DOHH2 (cell line): ENCODE results near the gene VSIG2.

Experiments used
- H3F3A ChIP-seq: fragments of 200-600 bp; sonication (generic), shearing (Covaris generic); 2 replicates; pipeline ENCODE4 v1.6.0; 2016; ENCODE audit warnings: antibody characterized with exemption, mild to moderate bottlenecking; ENCODE audit not compliant: control insufficient read depth, insufficient read depth
- H3K27ac ChIP-seq: fragments of 200-600 bp; sonication (generic); 2 replicates; pipeline ENCODE4 v1.5.1; 2014; ENCODE audit warnings: low read depth, mild to moderate bottlenecking, low read length, moderate library complexity
- H3K27me3 ChIP-seq: fragments of 200-600 bp; sonication (generic); 2 replicates; pipeline ENCODE4 v1.6.1; 2014; ENCODE audit warnings: mild to moderate bottlenecking, low read length, mixed read lengths; ENCODE audit not compliant: control insufficient read depth
- H3K36me3 ChIP-seq: fragments of 200-600 bp; sonication (generic); 2 replicates; pipeline ENCODE4 v1.6.1; 2014; ENCODE audit warnings: mild to moderate bottlenecking, low read length, moderate library complexity, mixed read lengths; ENCODE audit not compliant: control insufficient read depth
- H3K4me1 ChIP-seq: fragments of 200-600 bp; sonication (generic); 2 replicates; pipeline ENCODE4 v1.6.1; 2014; ENCODE audit warnings: mild to moderate bottlenecking, low read length, mixed read lengths; ENCODE audit not compliant: control insufficient read depth
- H3K4me2 ChIP-seq: fragments of 200-600 bp; sonication (generic); 2 replicates; pipeline ENCODE4 v1.6.0; 2014; ENCODE audit warnings: mild to moderate bottlenecking, low read length, moderate library complexity
- H3K4me3 ChIP-seq: fragments of 200-600 bp; sonication (generic); 2 replicates; pipeline ENCODE4 v1.5.1; 2014; ENCODE audit warnings: mild to moderate bottlenecking, low read length, mixed read lengths
- H3K79me2 ChIP-seq: fragments of 200-600 bp; sonication (generic); 2 replicates; pipeline ENCODE4 v1.6.1; 2014; ENCODE audit warnings: mild to moderate bottlenecking, low read length, mixed read lengths; ENCODE audit not compliant: control insufficient read depth
- H3K9me2 ChIP-seq: fragments of 200-600 bp; sonication (generic); replicated peaks from 2 replicates; pipeline ENCODE4 v1.6.1; 2014; ENCODE audit warnings: mild to moderate bottlenecking, low read length, mixed read lengths; ENCODE audit not compliant: control insufficient read depth
- H3K9me3 ChIP-seq: fragments of 200-600 bp; sonication (generic); 2 replicates; pipeline ENCODE4 v1.6.1; 2014; ENCODE audit warnings: antibody characterized with exemption, low read length, mixed read lengths; ENCODE audit not compliant: control insufficient read depth, insufficient read depth
- H4K20me1 ChIP-seq: fragments of 200-600 bp; sonication (generic); 2 replicates; pipeline ENCODE4 v1.6.0; 2014; ENCODE audit warnings: low read depth, mild to moderate bottlenecking, antibody characterized with exemption, low read length, moderate library complexity; ENCODE audit not compliant: control insufficient read depth, insufficient read depth
- EZH2phosphoT487 ChIP-seq: fragments of 200-600 bp; sonication (generic); IDR thresholded peaks from 2 replicates; pipeline ENCODE4 v1.6.1; 2017; ENCODE audit warnings: borderline replicate concordance, mild to moderate bottlenecking, antibody characterized with exemption, low read length, moderate library complexity, mixed read lengths
- TF ChIP-seq, protein P1 (sequence below): fragments of 200-600 bp; sonication (generic); IDR thresholded peaks from one replicate; pipeline ENCODE4 v1.5.1; 2014; ENCODE audit warnings: antibody characterized with exemption, mild to moderate bottlenecking, low read depth, low read length; ENCODE audit not compliant: poor library complexity, severe bottlenecking

Gene VSIG2

GRCh38 chr11:124756033-124756752 is 4.1 kb upstream of the VSIG2 start:
- H3K4me1 ChIP-seq: peaks cover 40% of the 10 kb centered on the region
- H4K20me1 ChIP-seq: no peaks in the 10 kb centered on the region
- no peaks in the 10 kb centered on the region for H3K9me3 ChIP-seq
- H3K9me2 ChIP-seq: no peaks in the 10 kb centered on the region
- no peak for TF ChIP-seq EZH2phosphoT487
- TF ChIP-seq, protein P1, sequence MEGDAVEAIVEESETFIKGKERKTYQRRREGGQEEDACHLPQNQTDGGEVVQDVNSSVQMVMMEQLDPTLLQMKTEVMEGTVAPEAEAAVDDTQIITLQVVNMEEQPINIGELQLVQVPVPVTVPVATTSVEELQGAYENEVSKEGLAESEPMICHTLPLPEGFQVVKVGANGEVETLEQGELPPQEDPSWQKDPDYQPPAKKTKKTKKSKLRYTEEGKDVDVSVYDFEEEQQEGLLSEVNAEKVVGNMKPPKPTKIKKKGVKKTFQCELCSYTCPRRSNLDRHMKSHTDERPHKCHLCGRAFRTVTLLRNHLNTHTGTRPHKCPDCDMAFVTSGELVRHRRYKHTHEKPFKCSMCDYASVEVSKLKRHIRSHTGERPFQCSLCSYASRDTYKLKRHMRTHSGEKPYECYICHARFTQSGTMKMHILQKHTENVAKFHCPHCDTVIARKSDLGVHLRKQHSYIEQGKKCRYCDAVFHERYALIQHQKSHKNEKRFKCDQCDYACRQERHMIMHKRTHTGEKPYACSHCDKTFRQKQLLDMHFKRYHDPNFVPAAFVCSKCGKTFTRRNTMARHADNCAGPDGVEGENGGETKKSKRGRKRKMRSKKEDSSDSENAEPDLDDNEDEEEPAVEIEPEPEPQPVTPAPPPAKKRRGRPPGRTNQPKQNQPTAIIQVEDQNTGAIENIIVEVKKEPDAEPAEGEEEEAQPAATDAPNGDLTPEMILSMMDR: no peak
- no peak overlapping the region for H3K27ac ChIP-seq
- no peaks in the 10 kb centered on the region for H3K36me3 ChIP-seq
- no peak overlapping the region for H3K4me3 ChIP-seq
- no peak overlapping the region for H3K4me2 ChIP-seq
- peaks cover 39% of the 10 kb centered on the region for H3K27me3 ChIP-seq
- H3K79me2 ChIP-seq: no peaks in the 10 kb centered on the region
- no peaks in the 10 kb centered on the region; the same call in 1 of the 2 replicates for H3F3A ChIP-seq

- no peak overlapping the region for H3K4me3 ChIP-seq
- H3K79me2 ChIP-seq: no peaks in the 10 kb centered on the region
- peaks cover 2% of the 10 kb centered on the region; the same call in 1 of the 2 replicates for H3F3A ChIP-seq
- no peak overlapping the region for H3K27ac ChIP-seq
- peaks cover 25% of the 10 kb centered on the region for H3K27me3 ChIP-seq
- H3K4me2 ChIP-seq: no peak overlapping the region
- TF ChIP-seq EZH2phosphoT487: no peak
- TF ChIP-seq, protein P1: no peak
- no peaks in the 10 kb centered on the region for H3K36me3 ChIP-seq
- peaks cover 25% of the 10 kb centered on the region for H3K4me1 ChIP-seq
- no peaks in the 10 kb centered on the region for H4K20me1 ChIP-seq
- H3K9me3 ChIP-seq: no peaks in the 10 kb centered on the region
- no peaks in the 10 kb centered on the region for H3K9me2 ChIP-seq
Measured at GRCh38 chr11:124754710-124755109, 2.7 kb upstream of the VSIG2 start.

- Histone ChIP-seq H3K79me2 (no peaks in the 10 kb centered on the region), H3K9me2 (no peaks in the 10 kb centered on the region), H4K20me1 (no peaks in the 10 kb centered on the region), H3K9me3 (no peaks in the 10 kb centered on the region), H3K4me3 (no peak overlapping the region), H3F3A (peaks cover 2% of the 10 kb centered on the region; the same call in 1 of the 2 replicates), H3K36me3 (no peaks in the 10 kb centered on the region), H3K27ac (no peak overlapping the region), H3K4me2 (no peak overlapping the region), H3K27me3 (peaks cover 21% of the 10 kb centered on the region), H3K4me1 (peaks cover 23% of the 10 kb centered on the region)
- TF ChIP-seq, protein P1: no peak
- TF ChIP-seq EZH2phosphoT487: no peak
Measured at GRCh38 chr11:124754309-124754708, 2.3 kb upstream of the VSIG2 start.
